Measurements from ENCODE around the gene WDR53.
A peak's percentile ranks its signal among the peaks of the same experiment; 100 is the strongest.

DNA sequence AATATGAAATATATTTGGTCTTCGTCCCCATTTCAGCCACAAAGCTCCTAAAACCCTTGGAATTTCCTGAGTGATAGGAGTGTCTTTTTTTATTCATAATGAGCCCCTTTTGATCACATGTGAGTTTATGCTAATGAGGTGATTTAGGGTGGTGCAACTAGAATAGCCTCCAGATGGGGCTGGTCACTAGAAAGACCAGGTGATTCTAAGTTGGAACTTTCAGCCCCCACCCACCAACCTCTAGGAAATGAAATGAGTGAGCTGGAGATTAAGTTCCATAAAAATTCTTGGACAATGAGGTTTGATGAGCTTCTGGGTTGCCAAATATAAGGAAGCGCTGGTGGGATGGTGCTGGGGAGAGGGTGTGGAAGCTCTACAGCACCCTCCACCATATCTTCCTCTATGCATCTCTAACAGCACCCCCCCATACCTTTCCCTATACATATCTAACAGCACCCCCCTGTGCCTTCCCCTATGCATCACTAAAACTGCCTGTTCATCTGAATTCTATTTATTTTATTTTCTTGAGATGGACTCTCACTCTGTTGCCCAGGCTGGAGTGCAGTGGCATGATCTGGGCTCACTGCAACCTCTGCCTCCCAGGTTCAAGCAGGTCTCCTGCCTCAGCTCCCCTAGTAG lies 51.1 kb downstream of the WDR53 start:
- TF ChIP-seq, protein P1, sequence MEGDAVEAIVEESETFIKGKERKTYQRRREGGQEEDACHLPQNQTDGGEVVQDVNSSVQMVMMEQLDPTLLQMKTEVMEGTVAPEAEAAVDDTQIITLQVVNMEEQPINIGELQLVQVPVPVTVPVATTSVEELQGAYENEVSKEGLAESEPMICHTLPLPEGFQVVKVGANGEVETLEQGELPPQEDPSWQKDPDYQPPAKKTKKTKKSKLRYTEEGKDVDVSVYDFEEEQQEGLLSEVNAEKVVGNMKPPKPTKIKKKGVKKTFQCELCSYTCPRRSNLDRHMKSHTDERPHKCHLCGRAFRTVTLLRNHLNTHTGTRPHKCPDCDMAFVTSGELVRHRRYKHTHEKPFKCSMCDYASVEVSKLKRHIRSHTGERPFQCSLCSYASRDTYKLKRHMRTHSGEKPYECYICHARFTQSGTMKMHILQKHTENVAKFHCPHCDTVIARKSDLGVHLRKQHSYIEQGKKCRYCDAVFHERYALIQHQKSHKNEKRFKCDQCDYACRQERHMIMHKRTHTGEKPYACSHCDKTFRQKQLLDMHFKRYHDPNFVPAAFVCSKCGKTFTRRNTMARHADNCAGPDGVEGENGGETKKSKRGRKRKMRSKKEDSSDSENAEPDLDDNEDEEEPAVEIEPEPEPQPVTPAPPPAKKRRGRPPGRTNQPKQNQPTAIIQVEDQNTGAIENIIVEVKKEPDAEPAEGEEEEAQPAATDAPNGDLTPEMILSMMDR (conservative IDR thresholded peaks at IDR 0.05; ENCODE audit: low read length): peak; percentile 54
- TF ChIP-seq EZH2phosphoT487 (IDR thresholded peaks at IDR 0.05; ENCODE audit: borderline replicate concordance): no peak
